Urinary bladder (tissue), 4 donors: ENCODE measurements around the gene FCGR2B. TPM values are rescaled to one million over a fixed set of nuclear protein-coding genes. Genes with fewer than 3 reads are reported as not detected.
"Not testable (repeated sequence)": the region's sequence is repeated elsewhere in the genome, so short reads cannot be mapped to it uniquely, and the experiment has no call there.

Experiments
- DNase-seq: peaks from one replicate; pipeline ENCODE4 v3.0.0-alpha.2; 2015; ENCODE audit errors: extremely low spot score
- H3K27ac ChIP-seq: one replicate; pipeline ENCODE4 v1.5.1; 2013; ENCODE audit warnings: low read depth, mild to moderate bottlenecking, moderate library complexity
- H3K36me3 ChIP-seq: one replicate; pipeline ENCODE4 v1.6.1; 2013; ENCODE audit warnings: mild to moderate bottlenecking, moderate library complexity; ENCODE audit not compliant: insufficient read depth
- H3K4me1 ChIP-seq: one replicate; pipeline ENCODE4 v1.6.1; 2013; ENCODE audit warnings: mild to moderate bottlenecking, moderate library complexity; ENCODE audit not compliant: insufficient read depth
- H3K4me3 ChIP-seq: one replicate; pipeline ENCODE4 v1.5.1; 2013; ENCODE audit warnings: low read depth, low read length
- WGBS: extraction: QIAGEN DNeasy Blood & Tissue Kit; methylation state at CpG from one replicate; pipeline ENCODE4 v1.1.7; 2013; 5-methylcytosine and 5-hydroxymethylcytosine counted together
- polyA plus RNA-seq: library from polyadenylated mRNA; stranded (reverse); fragments of 200-250 nt; gene quantifications from one replicate; pipeline ENCODE4 v1.2.3, GENCODE V29; 2013
- small RNA-seq: library from RNA; depleted of rRNA; stranded (forward); fragments of <200 nt; gene quantifications from one replicate; pipeline ENCODE3, GENCODE V24; 2014
- total RNA-seq: library from RNA; depleted of rRNA; stranded (reverse); fragments of >200 nt; gene quantifications from one replicate; pipeline ENCODE4 v1.2.3, GENCODE V29; 2014
- donor health status: healthy with polysubstance abuse.
- donor health status: healthy.

Gene FCGR2B
- total and polyA plus RNA-seq, 2 donors: 3.4 to 25.3 TPM

DNA sequence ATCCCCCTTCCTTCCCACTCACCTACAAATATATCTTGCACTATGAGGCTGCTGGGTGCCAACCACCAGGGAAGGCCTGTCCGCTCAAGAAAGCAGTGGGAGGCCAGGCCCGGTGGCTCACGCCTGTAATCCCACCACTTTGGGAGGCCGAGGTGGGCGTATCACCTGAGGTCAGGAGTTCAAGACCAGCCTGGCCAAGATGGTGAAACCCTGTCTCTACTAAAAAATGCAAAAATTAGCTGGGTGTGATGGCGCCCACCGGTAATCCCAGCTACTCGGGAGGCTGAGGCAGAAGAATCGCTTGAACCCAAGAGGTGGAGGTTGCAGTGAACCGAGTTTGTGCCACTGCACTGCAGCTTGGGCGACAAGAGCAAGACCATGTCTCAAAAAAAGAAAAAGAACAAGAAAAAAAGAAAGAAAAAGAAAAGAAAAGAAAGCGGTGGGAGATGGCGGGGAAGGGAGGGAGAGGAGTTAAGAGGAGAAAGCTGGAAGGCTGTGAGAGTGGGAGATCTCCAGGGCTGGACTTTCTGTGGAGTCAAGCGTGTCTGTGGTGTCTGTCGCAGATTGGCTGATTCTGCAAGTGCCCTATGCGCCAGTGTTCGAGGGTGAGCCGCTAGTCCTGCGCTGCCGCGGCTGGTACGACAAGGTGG is 62.4 kb downstream of the FCGR2B start:
- not testable (repeated sequence) for H3K4me1 ChIP-seq, H3K27ac ChIP-seq, H3K36me3 ChIP-seq, DNase-seq
- H3K4me3 ChIP-seq: peak overlapping the region; percentile 62
- 45% methylated on average over 22 of the region's 22 CpGs for WGBS

DNA sequence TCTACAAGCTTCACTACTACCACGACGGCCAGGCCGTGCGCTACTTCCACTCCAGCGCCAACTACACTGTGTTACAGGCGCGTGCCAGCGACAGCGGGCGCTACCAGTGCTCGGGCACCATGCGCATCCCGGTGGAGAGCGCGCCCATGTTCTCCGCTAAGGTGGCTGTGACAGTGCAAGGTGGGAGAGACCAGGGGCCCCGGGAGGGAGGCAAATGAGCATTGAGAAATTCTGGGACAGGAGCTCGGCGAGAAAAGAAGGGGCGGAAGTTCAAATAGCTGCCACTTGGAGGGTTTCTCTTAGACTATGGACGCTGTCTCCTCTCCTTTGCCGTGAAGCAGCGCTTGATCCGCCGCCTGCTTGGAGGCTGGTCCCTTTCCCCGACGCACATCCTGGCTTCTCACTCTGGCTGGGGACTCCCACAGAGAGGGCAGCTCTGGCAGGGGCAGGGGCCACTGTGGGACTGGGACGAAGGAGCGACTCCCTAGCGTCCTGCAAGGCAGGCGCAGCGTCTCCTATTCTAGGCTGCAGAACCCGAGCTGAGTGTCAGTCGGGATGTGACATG is 63.0 kb downstream of the FCGR2B start:
- H3K27ac ChIP-seq: peak overlapping the region; percentile 78
- H3K4me1 ChIP-seq: peaks cover 2% of the 10 kb centered on the region
- no peak for DNase-seq
- peak overlapping the region; percentile 62 for H3K4me3 ChIP-seq
- WGBS: under 1% methylated on average over 34 of the region's 34 CpGs
- H3K36me3 ChIP-seq: no peaks in the 10 kb centered on the region

DNA sequence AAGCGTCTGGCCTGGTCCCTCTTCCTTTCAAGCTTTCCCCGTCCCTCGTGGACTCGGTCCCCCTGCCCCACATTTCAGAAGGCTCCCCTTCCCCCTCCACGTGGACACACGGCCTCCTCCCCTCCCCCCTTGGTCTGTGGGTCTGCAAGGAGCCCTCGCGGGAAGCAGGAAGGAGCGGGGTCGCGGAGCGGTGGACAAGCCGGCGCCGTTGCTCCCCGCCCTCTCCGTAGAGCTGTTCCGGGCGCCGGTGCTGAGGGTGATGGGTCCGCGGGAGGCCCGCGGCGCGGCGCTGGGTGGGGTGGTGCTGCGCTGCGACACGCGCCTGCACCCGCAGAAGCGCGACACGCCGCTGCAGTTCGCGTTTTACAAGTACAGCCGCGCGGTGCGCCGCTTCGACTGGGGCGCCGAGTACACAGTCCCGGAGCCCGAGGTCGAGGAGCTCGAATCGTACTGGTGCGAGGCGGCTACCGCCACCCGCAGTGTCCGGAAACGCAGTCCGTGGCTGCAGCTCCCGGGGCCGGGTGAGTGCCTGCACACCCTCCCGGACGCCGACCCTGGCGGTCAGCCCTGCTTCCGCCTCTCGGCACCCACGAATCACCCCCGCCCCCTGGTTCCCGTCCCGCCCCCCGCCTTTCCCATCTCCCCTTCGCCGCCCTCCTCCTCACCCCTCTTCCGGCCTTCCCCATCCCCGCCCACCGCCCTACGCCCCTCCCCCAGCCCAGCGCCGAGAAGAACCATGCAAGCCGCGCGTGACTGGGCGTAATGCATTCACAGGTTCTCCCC is 63.7 kb downstream of the FCGR2B start:
- peak; percentile 87 for DNase-seq
- H3K36me3 ChIP-seq: no peaks in the 10 kb centered on the region
- under 1% methylated on average over 83 of the region's 83 CpGs for WGBS

DNA sequence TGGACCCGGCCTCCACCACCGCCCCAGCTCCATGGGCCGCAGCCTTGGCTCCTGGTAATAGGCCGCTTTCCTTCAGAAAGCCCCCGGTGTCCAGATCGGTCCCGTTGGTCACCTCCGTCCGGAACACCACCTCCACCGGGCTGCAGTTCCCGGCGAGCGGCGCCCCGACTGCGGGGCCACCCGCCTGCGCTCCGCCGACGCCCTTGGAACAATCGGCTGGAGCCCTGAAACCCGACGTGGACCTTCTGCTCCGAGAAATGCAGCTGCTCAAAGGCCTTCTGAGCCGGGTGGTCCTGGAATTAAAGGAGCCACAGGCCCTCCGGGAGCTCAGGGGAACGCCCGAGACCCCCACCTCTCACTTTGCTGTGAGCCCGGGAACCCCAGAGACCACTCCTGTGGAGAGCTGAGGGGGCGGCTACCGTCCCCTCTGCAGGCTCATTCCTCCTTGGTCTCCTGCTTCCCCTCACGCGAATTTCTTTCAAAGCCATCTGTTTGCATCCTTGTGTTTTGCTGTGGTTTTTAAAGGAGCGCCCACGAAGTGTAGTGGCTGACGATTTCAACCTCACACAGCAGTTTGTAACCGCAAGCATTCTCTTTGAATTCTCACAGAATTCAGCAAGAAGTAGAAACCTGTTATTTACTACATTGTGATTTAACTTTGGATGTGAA is 64.4 kb downstream of the FCGR2B start:
- Histone ChIP-seq H3K27ac (peak overlapping the region; percentile 93), H3K36me3 (no peaks in the 10 kb centered on the region), H3K4me3 (peak overlapping the region; percentile 62), H3K4me1 (peaks cover 2% of the 10 kb centered on the region)
- DNase-seq: no peak
- WGBS: 4% methylated on average over 38 of the region's 38 CpGs

More for the DNA sequence above, 63.7 kb downstream of the FCGR2B start:
- Histone ChIP-seq H3K4me3 (peak overlapping the region; percentile 62), H3K4me1 (peaks cover 2% of the 10 kb centered on the region), H3K27ac (peak overlapping the region; percentile 93)

Small RNA genes within 50 kb of the gene (small RNA-seq; reads per million reads assigned to genes)
- not detected for gene RF00019

Other genes starting within 250 kb of the FCGR2B start
- 37.9 TPM for gene FCGR2A, start 157.7 kb upstream of the FCGR2B start, total RNA-seq
- 27.7 TPM for gene FCGR2A, start 157.7 kb upstream of the FCGR2B start, polyA plus RNA-seq
- 1.2 TPM for gene HSPA6, start 138.6 kb upstream of the FCGR2B start, total RNA-seq
- gene HSPA6, start 138.6 kb upstream of the FCGR2B start, polyA plus RNA-seq: 5.6 TPM
- 4.5 TPM for gene FCGR3A, start 113.3 kb upstream of the FCGR2B start, total RNA-seq
- gene FCGR3A, start 113.3 kb upstream of the FCGR2B start, polyA plus RNA-seq: 29.0 TPM
- gene FCGR3B, start 32.0 kb upstream of the FCGR2B start, total RNA-seq: 1.2 TPM
- gene FCGR3B, start 32.0 kb upstream of the FCGR2B start, polyA plus RNA-seq: 0.67 TPM
- 0.48 TPM for gene FCRLA, start 44.1 kb downstream of the FCGR2B start, total RNA-seq
- gene FCRLA, start 44.1 kb downstream of the FCGR2B start, polyA plus RNA-seq: not detected
- 3.6 TPM for gene FCRLB, start 58.4 kb downstream of the FCGR2B start, total RNA-seq
- 1.1 TPM for gene FCRLB, start 58.4 kb downstream of the FCGR2B start, polyA plus RNA-seq
- gene DUSP12, start 86.6 kb downstream of the FCGR2B start, total RNA-seq: 41.8 TPM
- 27.9 TPM for gene DUSP12, start 86.6 kb downstream of the FCGR2B start, polyA plus RNA-seq
- 39.4 TPM for gene ATF6, start 103.2 kb downstream of the FCGR2B start, total RNA-seq
- 13.0 TPM for gene ATF6, start 103.2 kb downstream of the FCGR2B start, polyA plus RNA-seq